HCT116 (cell line): ENCODE results near the gene EGFL8.

ENCODE experiments used
- CEBPB ChIP-seq: IDR thresholded peaks from 2 replicates; pipeline ENCODE4 v1.6.1; 2012; ENCODE audit warnings: low read depth
- CTCF ChIP-seq, 3 experiments: fragments of 200-600 bp in 1 of 3; sonication (generic) in 1 of 3; IDR thresholded peaks in 2 of 3; conservative IDR thresholded peaks in 1 of 3; 2 replicates each; pipeline ENCODE4 v1.5.1; 2012 to 2017; ENCODE audit warnings: low read depth in 2 of 3, low read length in 2 of 3, antibody characterized with exemption in 1 of 3, borderline replicate concordance in 1 of 3, control low read depth in 1 of 3, mild to moderate bottlenecking in 1 of 3, mixed read lengths in 1 of 3, mixed run types in 1 of 3, moderate library complexity in 1 of 3; ENCODE audit not compliant: insufficient read depth in 1 of 3
- EGR1 ChIP-seq: IDR thresholded peaks from 2 replicates; pipeline ENCODE4 v1.6.1; 2012; ENCODE audit warnings: low read depth
- EZH2 ChIP-seq: fragments of 200-600 bp; sonication (generic); IDR thresholded peaks from 2 replicates; pipeline ENCODE4 v1.6.1; 2017; ENCODE audit warnings: antibody characterized with exemption, mixed run types
- EZH2phosphoT487 ChIP-seq: fragments of 200-600 bp; IDR thresholded peaks from 2 replicates; pipeline ENCODE4 v1.6.1; 2018; ENCODE audit warnings: antibody characterized with exemption, borderline replicate concordance
- FOSL1 ChIP-seq: IDR thresholded peaks from 2 replicates; pipeline ENCODE4 v1.6.1; 2012; ENCODE audit warnings: low read depth
- MAX ChIP-seq: IDR thresholded peaks from 2 replicates; pipeline ENCODE4 v1.6.1; 2012
- POLR2A ChIP-seq: IDR thresholded peaks from 2 replicates; pipeline ENCODE4 v1.7.0; 2011; ENCODE audit warnings: borderline replicate concordance; ENCODE audit not compliant: insufficient read depth, insufficient read length; ENCODE audit errors: extremely low read depth
- RAD21 ChIP-seq: IDR thresholded peaks from 2 replicates; pipeline ENCODE4 v1.6.1; 2012; ENCODE audit warnings: low read depth, mild to moderate bottlenecking
- REST ChIP-seq: IDR thresholded peaks from 2 replicates; pipeline ENCODE4 v1.6.1; 2012; ENCODE audit warnings: low read depth
- SIN3A ChIP-seq: IDR thresholded peaks from 2 replicates; pipeline ENCODE4 v1.6.1; 2012; ENCODE audit warnings: low read depth
- YY1 ChIP-seq: IDR thresholded peaks from 2 replicates; pipeline ENCODE4 v1.6.1; 2011; ENCODE audit warnings: low read length, low read depth, moderate library complexity, mild to moderate bottlenecking; ENCODE audit not compliant: insufficient replicate concordance; ENCODE audit errors: extremely low read depth
- ZFX ChIP-seq: fragments of 450-650 bp; IDR thresholded peaks from 2 replicates; pipeline ENCODE4 v1.6.1; 2017

- TF ChIP-seq REST: no peak
- no peak for TF ChIP-seq CTCF (IDR thresholded peaks at IDR 0.05 in 2 of 3, conservative IDR thresholded peaks at IDR 0.05 in 1 of 3; ENCODE audit: borderline replicate concordance in 1 of 3, insufficient read depth in 1 of 3, low read depth in 2 of 3, low read length in 2 of 3)
- no peak for TF ChIP-seq POLR2A
- no peak for TF ChIP-seq ZFX
- no peak for TF ChIP-seq CEBPB
- TF ChIP-seq EZH2: no peak
- no peak for TF ChIP-seq FOSL1
- TF ChIP-seq YY1: no peak
- TF ChIP-seq MAX: no peak
- TF ChIP-seq RAD21: no peak
- TF ChIP-seq EZH2phosphoT487: no peak
- no peak for TF ChIP-seq EGR1
- TF ChIP-seq SIN3A: no peak
These were observed 12.3 kb upstream of the EGFL8 start, which contains the start of gene PRRT1 for GRCh38 chr6:32151863-32152768.
